ENCODE measurements around the gene PRKN.

PRKN gene

GRCh38 chr6:162244031-162244430 is 483.5 kb downstream of the PRKN start:
- Histone ChIP-seq H3F3A (ENCODE audit: insufficient read depth, low read length) (no peaks in the 10 kb centered on the region), H3K9me3 (replicated peaks; ENCODE audit: insufficient read depth, low read length) (no peaks in the 10 kb centered on the region), H3K27me3 (replicated peaks; ENCODE audit: insufficient read depth, low read length) (no peaks in the 10 kb centered on the region), H3K27ac (ENCODE audit: low read length) (no peak overlapping the region), H3K4me1 (ENCODE audit: low read length) (no peaks in the 10 kb centered on the region), H3K4me2 (ENCODE audit: low read depth, low read length) (no peak overlapping the region), H3K4me3 (ENCODE audit: low read length) (no peak overlapping the region), H3K36me3 (replicated peaks; ENCODE audit: insufficient read depth, low read length) (no peaks in the 10 kb centered on the region), H2AFZ (ENCODE audit: low read length) (no peak overlapping the region), H3K79me2 (ENCODE audit: low read length) (no peaks in the 10 kb centered on the region), H4K20me1 (ENCODE audit: insufficient read depth, low read length) (no peaks in the 10 kb centered on the region), H3K9me2 (replicated peaks; ENCODE audit: insufficient read depth, low read length) (no peaks in the 10 kb centered on the region), H3K9ac (ENCODE audit: low read length) (no peak overlapping the region)
- TF ChIP-seq EZH2phosphoT487 (IDR thresholded peaks at IDR 0.05; ENCODE audit: low read length) (no peak), CTCF (IDR thresholded peaks at IDR 0.05; ENCODE audit: low read length) (no peak), EZH2 (optimal IDR thresholded peaks at IDR 0.05; ENCODE audit: low read depth, low read length) (no peak)
- no peak for DNase-seq

GRCh38 chr6:162242915-162243314 is 484.7 kb downstream of the PRKN start:
- no peak for DNase-seq
- Histone ChIP-seq H3K9ac (ENCODE audit: low read length) (no peak overlapping the region), H3K9me2 (replicated peaks; ENCODE audit: insufficient read depth, low read length) (no peaks in the 10 kb centered on the region), H3K36me3 (replicated peaks; ENCODE audit: insufficient read depth, low read length) (no peaks in the 10 kb centered on the region), H3K4me2 (ENCODE audit: low read depth, low read length) (no peak overlapping the region), H3K9me3 (replicated peaks; ENCODE audit: insufficient read depth, low read length) (no peaks in the 10 kb centered on the region), H4K20me1 (ENCODE audit: insufficient read depth, low read length) (no peaks in the 10 kb centered on the region), H3K27me3 (replicated peaks; ENCODE audit: insufficient read depth, low read length) (no peaks in the 10 kb centered on the region), H3K4me3 (ENCODE audit: low read length) (no peak overlapping the region), H3F3A (ENCODE audit: insufficient read depth, low read length) (no peaks in the 10 kb centered on the region), H3K79me2 (ENCODE audit: low read length) (no peaks in the 10 kb centered on the region), H3K27ac (ENCODE audit: low read length) (no peak overlapping the region), H3K4me1 (ENCODE audit: low read length) (no peaks in the 10 kb centered on the region), H2AFZ (ENCODE audit: low read length) (no peak overlapping the region)
- no peak for TF ChIP-seq EZH2phosphoT487 (IDR thresholded peaks at IDR 0.05; ENCODE audit: low read length)
- no peak for TF ChIP-seq CTCF (IDR thresholded peaks at IDR 0.05; ENCODE audit: low read length)
- TF ChIP-seq EZH2 (optimal IDR thresholded peaks at IDR 0.05; ENCODE audit: low read depth, low read length) = no peak

- Histone ChIP-seq H4K20me1 (ENCODE audit: insufficient read depth, low read length) (no peaks in the 10 kb centered on the region), H3F3A (ENCODE audit: insufficient read depth, low read length) (no peaks in the 10 kb centered on the region), H3K27ac (ENCODE audit: low read length) (no peak overlapping the region), H2AFZ (ENCODE audit: low read length) (no peak overlapping the region), H3K36me3 (replicated peaks; ENCODE audit: insufficient read depth, low read length) (no peaks in the 10 kb centered on the region), H3K4me3 (ENCODE audit: low read length) (no peak overlapping the region), H3K9ac (ENCODE audit: low read length) (no peak overlapping the region), H3K9me3 (replicated peaks; ENCODE audit: insufficient read depth, low read length) (no peaks in the 10 kb centered on the region), H3K9me2 (replicated peaks; ENCODE audit: insufficient read depth, low read length) (no peaks in the 10 kb centered on the region), H3K4me1 (ENCODE audit: low read length) (no peaks in the 10 kb centered on the region), H3K4me2 (ENCODE audit: low read depth, low read length) (no peak overlapping the region), H3K27me3 (replicated peaks; ENCODE audit: insufficient read depth, low read length) (no peaks in the 10 kb centered on the region), H3K79me2 (ENCODE audit: low read length) (no peaks in the 10 kb centered on the region)
- TF ChIP-seq EZH2phosphoT487 (IDR thresholded peaks at IDR 0.05; ENCODE audit: low read length) (no peak), EZH2 (optimal IDR thresholded peaks at IDR 0.05; ENCODE audit: low read depth, low read length) (no peak), CTCF (IDR thresholded peaks at IDR 0.05; ENCODE audit: low read length) (no peak)
- no peak for DNase-seq
Observed at GRCh38 chr6:162239330-162239729, 488.2 kb downstream of the PRKN start.
